ENCODE results near the gene THBS2. TPM values are rescaled to one million over a fixed set of nuclear protein-coding genes. Genes with fewer than 3 reads are reported as not detected.

THBS2 gene
- total RNA-seq, 4 donors from 2014 or later = 3.6 to 7.7 (median 4.8) TPM

- DNase-seq (no peak), ATAC-seq (no peak)
- Histone ChIP-seq H3K27ac (no peak overlapping the region), H3K4me1 (no peaks in the 10 kb centered on the region), H3K36me3 (no peaks in the 10 kb centered on the region), H3K4me3 (no peak overlapping the region), H3K27me3 (no peaks in the 10 kb centered on the region), H3K9me3 (no peaks in the 10 kb centered on the region)
- TF ChIP-seq CTCF (IDR thresholded peaks at IDR 0.05 in 4 of 5, conservative IDR thresholded peaks at IDR 0.05 in 1 of 5) = no peak
- TF ChIP-seq POLR2A (IDR thresholded peaks at IDR 0.05) = no peak
- in situ Hi-C loops (cut with MboI; ENCODE audit: low sequenced_read_pairs in 4 of 4) = no loop called here
- intact Hi-C loops (cut with DNase I; ENCODE audit: low total_unique reads) = no loop called here
Observed at GRCh38 chr6:169222126-169222525, 31.5 kb downstream of the THBS2 start.

- ATAC-seq = no peak
- Histone ChIP-seq H3K4me3 (no peak overlapping the region), H3K27ac (no peak overlapping the region), H3K36me3 (no peaks in the 10 kb centered on the region), H3K4me1 (no peaks in the 10 kb centered on the region), H3K27me3 (no peaks in the 10 kb centered on the region), H3K9me3 (no peaks in the 10 kb centered on the region)
- TF ChIP-seq CTCF (IDR thresholded peaks at IDR 0.05 in 4 of 5, conservative IDR thresholded peaks at IDR 0.05 in 1 of 5) = no peak
- TF ChIP-seq POLR2A (IDR thresholded peaks at IDR 0.05) = no peak
- intact Hi-C loops (cut with DNase I; ENCODE audit: low total_unique reads) (no loop called here), in situ Hi-C loops (cut with MboI; ENCODE audit: low sequenced_read_pairs in 4 of 4) (no loop called here)
- no peak for DNase-seq
Observed at GRCh38 chr6:169221264-169221663, 32.4 kb downstream of the THBS2 start.

GRCh38 chr6:169220068-169220964, 33.3 kb downstream of the THBS2 start:
- Histone ChIP-seq H3K36me3 (no peaks in the 10 kb centered on the region), H3K27me3 (no peaks in the 10 kb centered on the region), H3K4me3 (no peak overlapping the region), H3K4me1 (no peaks in the 10 kb centered on the region), H3K9me3 (no peaks in the 10 kb centered on the region), H3K27ac (no peak overlapping the region)
- in situ Hi-C loops (cut with MboI; ENCODE audit: low sequenced_read_pairs in 4 of 4) = no loop called here
- DNase-seq (peak in 1 of 2 donors; percentile 31), ATAC-seq (peak in 1 of 2 donors; percentile 39)
- TF ChIP-seq CTCF (IDR thresholded peaks at IDR 0.05 in 4 of 5, conservative IDR thresholded peaks at IDR 0.05 in 1 of 5) (no peak), POLR2A (IDR thresholded peaks at IDR 0.05) (no peak)
- intact Hi-C loops (cut with DNase I; ENCODE audit: low total_unique reads) = no loop called here

- Histone ChIP-seq H3K27me3 (no peaks in the 10 kb centered on the region), H3K36me3 (no peaks in the 10 kb centered on the region), H3K27ac (no peak overlapping the region), H3K4me1 (peaks cover 5% of the 10 kb centered on the region in 2 donors), H3K4me3 (no peak overlapping the region), H3K9me3 (no peaks in the 10 kb centered on the region)
- in situ Hi-C loops (cut with MboI; ENCODE audit: low sequenced_read_pairs in 4 of 4) = no loop called here
- no peak for TF ChIP-seq POLR2A (IDR thresholded peaks at IDR 0.05)
- no peak for TF ChIP-seq CTCF (IDR thresholded peaks at IDR 0.05 in 4 of 5, conservative IDR thresholded peaks at IDR 0.05 in 1 of 5)
- intact Hi-C loops (cut with DNase I; ENCODE audit: low total_unique reads) = loop anchor here (10.0 kb wide), 1 partner anchor 253 kb away; no protein-coding TSS in a partner anchor
- DNase-seq (no peak), ATAC-seq (no peak)
Observed at GRCh38 chr6:169217972-169218371, 35.7 kb downstream of the THBS2 start.
